Duodenal mucosa (tissue), 2 donors: ENCODE measurements around the gene DNAAF8.
A peak's percentile ranks its signal among the peaks of the same experiment; 100 is the strongest.

Experiments used
- H3K27ac ChIP-seq: one replicate; pipeline ENCODE4 v1.7.0; 2013; ENCODE audit warnings: low read depth, low read length
- H3K27me3 ChIP-seq, 2 donors: one replicate each; pipeline ENCODE4 v1.7.0; 2013; ENCODE audit warnings: low read length in 2 of 2, control low read depth in 1 of 2; ENCODE audit not compliant: insufficient read depth in 2 of 2, control insufficient read depth in 1 of 2
- H3K36me3 ChIP-seq, 2 donors: one replicate each; pipeline ENCODE4 v1.7.0; 2013; ENCODE audit warnings: low read length in 2 of 2, control low read depth in 1 of 2; ENCODE audit not compliant: insufficient read depth in 2 of 2, control insufficient read depth in 1 of 2
- H3K4me1 ChIP-seq, 2 donors: one replicate each; pipeline ENCODE4 v1.7.0; 2013; ENCODE audit warnings: low read length in 2 of 2, control low read depth in 1 of 2; ENCODE audit not compliant: insufficient read depth in 2 of 2, control insufficient read depth in 1 of 2
- H3K4me3 ChIP-seq, 2 donors: one replicate each; pipeline ENCODE4 v1.7.0; 2013; ENCODE audit warnings: low read length in 2 of 2, low read depth in 1 of 2
- H3K9ac ChIP-seq, 2 donors: one replicate each; pipeline ENCODE4 v1.7.0; 2013; ENCODE audit warnings: low read length in 2 of 2, low read depth in 1 of 2
- H3K9me3 ChIP-seq, 2 donors: one replicate each; pipeline ENCODE4 v1.7.0; 2013; ENCODE audit warnings: low read length in 2 of 2, control low read depth in 1 of 2; ENCODE audit not compliant: control insufficient read depth in 1 of 2

The DNAAF8 gene

DNA sequence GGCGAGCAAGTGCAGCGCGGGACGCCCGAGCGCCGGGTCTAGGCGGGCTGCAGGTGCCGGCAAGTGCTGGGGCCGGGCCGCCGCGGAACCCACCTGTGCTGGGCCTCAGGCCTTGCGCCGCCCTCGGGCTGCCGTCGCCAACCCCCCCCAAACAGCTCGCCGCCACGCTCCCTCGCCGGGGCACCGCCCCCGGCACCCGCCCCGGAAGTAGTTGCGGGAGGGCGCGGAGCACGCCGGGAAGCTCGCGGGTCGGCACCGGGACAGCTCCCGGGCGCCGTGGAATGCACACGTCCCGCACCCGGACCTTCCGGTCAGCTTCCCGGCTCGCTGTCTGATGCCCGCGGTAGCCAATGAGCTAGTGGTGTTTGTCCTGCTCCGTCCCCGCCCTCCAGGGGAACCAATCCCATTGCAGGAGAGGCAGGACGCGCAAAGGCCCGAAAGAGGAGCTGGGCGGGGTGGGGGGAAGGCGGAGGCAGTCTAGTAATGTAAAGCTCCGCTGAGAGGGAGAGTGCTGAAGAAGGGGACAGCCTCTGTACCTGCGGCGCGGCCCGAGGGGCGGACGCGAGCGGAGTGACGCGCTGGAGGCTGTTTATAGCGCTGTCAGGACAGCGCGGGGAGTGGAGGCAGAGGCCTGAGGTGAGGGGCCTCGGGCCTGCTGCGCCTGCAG lies at the start of gene DNAAF8, which contains the start of gene ANKS3:
DNAAF8 (plus strand) TSS at position 475 of the 667 bp plus-strand sequence. CDS start 1,978 bp downstream, outside the sequence.
ANKS3 (minus strand) TSS at position 209 of the 667 bp plus-strand sequence. CDS start 4,122 bp downstream, outside the sequence.
- Histone ChIP-seq H3K4me1 (peaks cover 5 to 13% of the 10 kb centered on the region in 2 donors), H3K36me3 (peaks cover 6 to 15% of the 10 kb centered on the region in 2 donors), H3K27me3 (no peaks in the 10 kb centered on the region), H3K9me3 (no peaks in the 10 kb centered on the region), H3K4me3 (peak within 1 kb of the TSS; percentile 94 to 95), H3K9ac (peak within 1 kb of the TSS; percentile 70 to 83), H3K27ac (peak within 1 kb of the TSS; percentile 68)

DNA sequence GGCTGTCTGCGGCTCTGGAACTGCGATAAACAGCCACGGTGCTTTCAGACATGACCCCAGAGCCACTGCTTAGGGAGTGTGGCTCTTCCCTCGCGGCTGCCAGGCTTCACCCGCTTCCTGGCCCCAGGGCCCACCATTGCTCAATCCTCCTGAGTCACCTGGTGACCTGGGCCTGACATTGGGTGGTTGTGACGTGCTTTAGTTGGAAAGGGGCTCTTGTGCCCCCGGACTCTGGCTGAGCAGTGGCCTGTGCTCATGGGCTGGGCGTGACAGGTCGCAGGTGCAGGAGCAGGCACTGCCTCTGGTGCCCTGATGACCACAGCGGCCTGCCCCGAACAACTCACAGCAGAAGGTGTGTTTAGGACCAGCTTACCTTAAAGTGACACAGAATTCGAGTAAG lies 49.6 kb upstream of the DNAAF8 start:
- Histone ChIP-seq H3K9me3 (no peaks in the 10 kb centered on the region), H3K4me3 (no peak overlapping the region), H3K27ac (no peak overlapping the region), H3K27me3 (no peaks in the 10 kb centered on the region), H3K36me3 (peaks cover 33 to 74% of the 10 kb centered on the region in 2 donors), H3K9ac (no peak overlapping the region), H3K4me1 (peaks cover 8 to 14% of the 10 kb centered on the region in 2 donors)

DNA sequence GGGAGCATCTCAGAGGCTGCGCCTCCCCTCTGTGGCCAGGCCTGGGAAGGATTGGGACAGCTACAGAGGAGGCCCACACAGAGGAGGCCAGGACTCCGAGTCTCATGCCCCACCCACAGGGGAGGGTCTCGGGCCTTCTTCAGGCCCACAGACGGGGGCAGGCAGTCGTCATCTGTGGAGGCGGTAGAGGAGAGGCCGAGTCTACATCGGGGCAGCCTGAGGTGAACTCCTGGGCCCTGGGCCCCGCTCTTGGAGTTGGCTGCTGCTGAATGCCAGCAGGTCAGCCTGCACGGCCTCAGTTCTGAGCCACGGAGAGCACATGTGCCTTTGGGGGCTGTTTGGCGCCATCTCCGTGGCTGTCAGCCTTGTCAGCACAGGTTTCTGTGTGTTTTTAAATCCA lies 49.0 kb upstream of the DNAAF8 start:
- Histone ChIP-seq H3K27me3 (no peaks in the 10 kb centered on the region), H3K9ac (no peak overlapping the region), H3K4me1 (peaks cover 8 to 11% of the 10 kb centered on the region in 2 donors), H3K36me3 (peaks cover 33 to 78% of the 10 kb centered on the region in 2 donors), H3K9me3 (no peaks in the 10 kb centered on the region), H3K27ac (no peak overlapping the region), H3K4me3 (no peak overlapping the region)

DNA sequence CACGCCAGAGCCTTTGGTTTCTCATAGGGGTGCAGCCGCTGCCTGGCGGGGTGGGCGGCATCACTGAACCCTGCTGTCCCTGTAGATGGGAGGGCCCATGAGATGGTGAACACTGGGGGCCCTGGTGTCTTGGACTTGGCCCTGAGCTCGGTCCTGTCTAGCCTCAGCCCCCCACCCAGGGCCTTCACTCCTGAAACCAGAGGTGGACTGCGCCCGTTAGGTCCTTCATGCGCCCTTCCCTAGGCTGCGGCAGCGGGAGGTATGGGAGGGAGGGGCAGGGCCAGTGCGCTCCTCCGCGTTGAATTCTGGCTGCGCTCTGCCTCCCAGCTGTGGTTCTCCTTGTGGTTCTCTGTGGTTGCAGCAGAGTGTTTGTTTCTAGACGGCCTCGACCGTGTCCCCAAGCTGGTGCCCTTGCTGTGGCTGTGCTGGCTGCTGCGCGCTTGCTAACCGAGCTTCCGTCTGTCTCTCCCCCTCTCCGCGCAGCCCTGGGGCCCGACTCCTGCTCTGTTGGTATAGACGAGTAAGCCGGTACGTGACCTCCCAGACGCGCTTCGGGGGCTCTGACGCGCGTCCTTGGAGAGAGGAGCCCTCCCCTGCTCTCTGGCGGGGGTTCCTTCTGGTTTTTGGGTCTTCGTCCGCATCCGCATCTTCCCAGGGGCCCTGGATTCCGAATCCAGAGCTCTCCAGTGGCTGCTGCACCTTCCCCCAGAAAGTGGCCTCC lies 48.4 kb upstream of the DNAAF8 start:
- no peak overlapping the region for H3K9ac ChIP-seq
- H3K4me3 ChIP-seq: no peak overlapping the region
- peaks cover 1 to 4% of the 10 kb centered on the region in 2 donors for H3K4me1 ChIP-seq
- peaks cover 33 to 81% of the 10 kb centered on the region in 2 donors for H3K36me3 ChIP-seq
- H3K9me3 ChIP-seq: no peaks in the 10 kb centered on the region
- H3K27me3 ChIP-seq: no peaks in the 10 kb centered on the region
- H3K27ac ChIP-seq: no peak overlapping the region

DNA sequence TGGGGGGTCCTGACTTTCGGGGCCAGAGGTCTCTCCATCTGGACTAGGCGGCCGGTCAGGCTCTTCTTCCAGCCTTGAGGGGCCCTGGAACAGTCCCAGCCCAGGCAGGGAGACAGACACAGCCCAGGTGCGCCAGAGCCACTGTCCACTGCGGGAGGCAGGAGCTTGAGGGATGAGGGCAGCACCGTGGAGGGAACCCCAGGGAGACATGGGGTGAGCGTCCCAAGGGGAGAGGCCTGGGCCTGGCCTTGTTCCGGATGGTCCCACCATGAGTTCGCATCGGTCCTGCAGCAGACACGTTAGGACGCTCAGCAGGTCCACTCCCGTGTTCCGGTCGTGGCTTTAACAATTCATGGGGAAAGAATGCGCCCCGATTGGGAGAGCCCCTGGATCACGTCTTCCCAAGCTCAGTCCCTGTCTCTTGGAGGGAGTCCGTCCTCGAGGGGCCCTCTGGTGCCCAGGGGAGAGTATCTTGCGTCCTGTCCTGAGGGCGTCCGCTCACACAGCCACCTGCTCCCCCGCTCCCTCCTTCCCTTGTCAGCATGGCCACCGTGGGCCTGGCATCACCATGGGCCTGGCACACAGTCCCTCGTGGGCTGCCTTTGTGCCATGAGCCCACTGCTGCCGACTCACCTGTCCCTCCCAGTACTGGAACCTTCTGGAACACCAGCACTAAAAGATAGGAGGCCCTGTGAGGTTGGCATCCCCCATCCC lies 47.7 kb upstream of the DNAAF8 start:
- Histone ChIP-seq H3K36me3 (peaks cover 29 to 77% of the 10 kb centered on the region in 2 donors), H3K27ac (no peak overlapping the region), H3K9me3 (no peaks in the 10 kb centered on the region), H3K4me3 (no peak overlapping the region), H3K27me3 (no peaks in the 10 kb centered on the region), H3K9ac (no peak overlapping the region), H3K4me1 (no peaks in the 10 kb centered on the region)

DNA sequence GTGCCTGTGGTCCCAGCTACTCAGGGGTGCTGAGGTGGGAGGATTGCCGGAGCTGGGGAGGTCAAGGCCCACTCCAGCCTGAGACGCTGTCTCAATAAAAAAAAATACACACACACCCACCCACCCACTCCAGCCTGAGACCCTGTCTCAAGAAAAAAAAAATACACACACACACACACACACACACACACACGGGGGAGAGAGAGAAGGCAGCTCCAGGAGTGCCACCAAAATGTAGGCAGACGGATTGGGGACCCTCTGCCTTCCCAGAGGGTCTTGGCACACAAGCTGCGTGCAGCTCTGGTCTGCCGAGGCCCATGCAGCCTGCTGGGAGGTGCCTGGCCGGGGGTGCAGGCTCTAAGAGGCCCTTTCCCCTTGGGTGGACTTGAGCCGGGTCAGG lies 46.9 kb upstream of the DNAAF8 start:
- H3K36me3 ChIP-seq: peaks cover 28 to 69% of the 10 kb centered on the region in 2 donors
- no peaks in the 10 kb centered on the region for H3K9me3 ChIP-seq
- no peak overlapping the region for H3K9ac ChIP-seq
- no peak overlapping the region for H3K27ac ChIP-seq
- H3K4me1 ChIP-seq: peaks cover 3 to 4% of the 10 kb centered on the region in 2 donors
- no peak overlapping the region for H3K4me3 ChIP-seq
- H3K27me3 ChIP-seq: no peaks in the 10 kb centered on the region

DNA sequence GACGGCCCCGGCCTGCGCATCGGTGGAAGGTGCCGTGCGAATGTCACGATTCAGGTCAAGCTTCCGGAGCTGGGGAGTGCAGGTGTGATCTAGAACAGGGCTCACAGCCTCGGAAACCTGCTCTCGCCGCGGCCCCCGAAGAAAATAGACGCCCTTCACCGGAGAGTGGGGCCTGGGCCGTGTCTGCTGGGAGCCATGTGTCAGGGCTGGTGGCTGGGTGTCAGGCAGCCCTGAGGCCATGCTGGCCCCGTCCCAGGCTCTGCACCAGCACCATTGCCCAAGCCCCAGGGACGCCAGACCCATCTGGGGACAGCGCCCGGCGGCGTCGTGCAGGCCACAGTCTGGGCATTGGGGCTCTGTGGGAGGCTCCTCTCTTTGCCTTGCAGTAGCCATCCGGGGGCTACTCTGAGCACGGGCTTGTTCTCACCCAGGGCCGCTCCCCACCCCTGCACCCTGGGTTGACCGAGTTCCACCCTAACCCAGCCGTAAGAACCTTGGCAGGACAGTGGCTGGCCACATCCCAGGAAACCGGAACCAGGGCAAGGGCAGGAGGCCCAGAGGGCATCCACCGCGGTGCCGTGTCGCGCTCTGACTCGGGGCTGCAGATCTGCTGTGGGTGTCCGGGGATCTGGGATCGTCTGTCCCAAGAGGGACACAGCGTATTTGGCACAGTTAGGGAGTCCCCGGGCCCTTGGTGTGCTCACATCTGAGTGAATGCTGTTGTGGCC lies 46.2 kb upstream of the DNAAF8 start:
- H3K9me3 ChIP-seq: no peaks in the 10 kb centered on the region
- H3K27ac ChIP-seq: no peak overlapping the region
- no peaks in the 10 kb centered on the region for H3K27me3 ChIP-seq
- H3K4me1 ChIP-seq: peaks cover 10 to 11% of the 10 kb centered on the region in 2 donors
- H3K9ac ChIP-seq: no peak overlapping the region
- H3K4me3 ChIP-seq: no peak overlapping the region
- peaks cover 27 to 63% of the 10 kb centered on the region in 2 donors for H3K36me3 ChIP-seq

DNA sequence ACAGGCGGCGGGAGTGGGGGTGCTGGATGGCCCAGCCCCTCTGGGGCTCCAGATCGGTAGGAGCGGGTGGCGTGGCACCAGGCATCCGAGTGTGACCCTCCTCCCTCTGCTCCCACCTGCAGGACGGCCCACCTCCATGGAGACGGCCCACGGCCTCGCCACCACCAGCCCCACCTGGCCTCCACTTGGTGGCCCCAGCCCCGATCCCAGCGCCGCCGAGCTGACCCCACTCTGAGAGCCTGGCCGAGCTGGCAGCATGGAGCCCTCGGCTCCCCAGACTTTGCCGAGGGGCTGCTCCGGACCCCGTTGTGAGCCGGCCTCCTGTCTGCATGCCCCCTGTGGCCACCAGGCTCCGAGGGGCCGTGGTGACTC lies 45.7 kb upstream of the DNAAF8 start:
- no peaks in the 10 kb centered on the region for H3K9me3 ChIP-seq
- H3K27me3 ChIP-seq: no peaks in the 10 kb centered on the region
- H3K4me3 ChIP-seq: no peak overlapping the region
- H3K9ac ChIP-seq: no peak overlapping the region
- H3K27ac ChIP-seq: no peak overlapping the region
- peaks cover 22 to 61% of the 10 kb centered on the region in 2 donors for H3K36me3 ChIP-seq
- H3K4me1 ChIP-seq: peaks cover 10 to 12% of the 10 kb centered on the region in 2 donors

DNA sequence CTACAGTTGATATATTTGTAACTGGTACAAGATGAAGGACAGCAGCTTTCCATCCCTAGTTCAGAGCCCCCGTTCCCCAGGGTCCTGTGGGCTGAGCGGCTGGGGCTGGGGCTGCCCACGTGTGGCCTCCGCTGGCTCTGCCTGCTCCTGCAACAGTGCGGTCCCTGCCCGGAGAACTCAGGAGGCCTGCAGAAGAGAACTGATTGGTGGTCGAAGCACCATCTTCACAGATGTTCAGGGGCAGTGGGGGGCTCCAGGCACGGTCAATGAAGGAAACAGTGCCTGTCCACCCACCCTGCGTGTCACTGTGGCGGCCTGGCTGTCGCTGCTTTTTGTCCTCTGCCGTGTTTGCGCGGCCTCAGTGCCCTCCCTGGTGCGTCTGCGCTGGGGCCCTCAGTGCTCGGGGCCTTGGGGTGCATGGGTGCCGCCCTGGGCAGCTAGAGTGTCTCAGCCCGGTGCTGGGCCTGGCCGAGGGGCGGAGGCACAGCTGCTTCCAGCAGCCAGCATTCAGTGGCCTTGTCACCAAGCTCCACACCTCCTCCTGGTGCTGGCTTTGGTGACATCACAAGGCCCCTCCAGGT lies 45.2 kb upstream of the DNAAF8 start:
- no peak overlapping the region for H3K9ac ChIP-seq
- H3K27me3 ChIP-seq: no peaks in the 10 kb centered on the region
- H3K4me1 ChIP-seq: peaks cover 10 to 12% of the 10 kb centered on the region in 2 donors
- H3K36me3 ChIP-seq: peaks cover 19 to 57% of the 10 kb centered on the region in 2 donors
- no peak overlapping the region for H3K27ac ChIP-seq
- H3K4me3 ChIP-seq: no peak overlapping the region
- no peaks in the 10 kb centered on the region for H3K9me3 ChIP-seq
